ENCODE results near the gene ABHD2.
"Not testable (repeated sequence)": the region's sequence is repeated elsewhere in the genome, so short reads cannot be mapped to it uniquely, and the experiment has no call there.

GRCh38 chr15:89135387-89136077 lies 47.3 kb downstream of the ABHD2 start:
- TF ChIP-seq CTCF (IDR thresholded peaks at IDR 0.05; ENCODE audit: low read depth, low read length, poor library complexity, severe bottlenecking); EZH2phosphoT487 (IDR thresholded peaks at IDR 0.05; ENCODE audit: borderline replicate concordance, low read length): not testable (repeated sequence)

Data from DOHH2 (cell line).